ENCODE results near the gene ZBTB42. TPM values are rescaled to one million over a fixed set of nuclear protein-coding genes. Genes with fewer than 3 reads are reported as not detected.
A peak's percentile ranks its signal among the peaks of the same experiment; 100 is the strongest.

ZBTB42 gene
- polyA plus RNA-seq, 1 of the 3 experiments (the other 2 are of a cell fraction) = 3.1 TPM

DNA sequence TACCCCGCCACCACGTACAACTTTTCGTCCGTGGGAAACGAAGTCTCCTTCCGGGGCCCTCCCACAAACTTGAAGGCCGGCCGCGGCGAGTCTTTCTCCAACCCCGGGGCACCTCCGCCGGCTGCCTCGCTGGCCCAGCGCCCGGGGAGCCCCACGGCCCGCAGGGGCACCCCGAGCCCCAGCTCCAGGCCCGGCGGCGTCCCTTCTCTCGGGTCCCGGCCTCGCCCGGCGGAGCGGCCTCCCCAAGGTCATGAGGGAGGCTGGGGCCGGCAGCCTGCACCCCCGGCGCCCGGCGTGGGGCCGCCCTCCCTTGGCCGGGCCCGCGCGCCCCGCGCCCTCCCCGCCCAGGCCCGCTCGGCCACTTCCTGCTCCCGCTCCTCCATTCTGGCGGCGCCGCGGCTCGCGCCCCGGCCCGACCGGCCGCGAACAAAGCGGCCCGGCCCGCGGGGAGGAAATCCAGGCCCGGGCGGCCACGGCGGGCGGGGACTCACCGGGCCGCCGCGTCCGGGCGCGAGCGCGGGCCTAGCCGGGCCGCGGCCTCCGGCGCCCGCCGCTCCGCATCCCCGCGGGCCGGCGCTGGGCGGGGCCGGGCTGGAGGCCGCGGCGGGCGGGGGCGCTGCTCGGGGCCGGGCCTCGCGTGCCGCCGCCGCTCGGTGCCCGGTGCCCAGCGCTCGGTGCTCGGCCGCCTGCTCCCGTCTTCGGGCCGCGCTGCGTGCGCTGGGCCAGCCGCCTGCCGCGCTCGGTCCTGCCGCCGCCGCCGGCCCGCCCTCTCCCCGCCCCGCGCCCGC lies 5.7 kb upstream of the ZBTB42 start, which contains the start of gene AKT1:
Gene AKT1, minus strand, starts transcription at position 756 of the 788 bp plus-strand sequence. CDS start 3,105 bp downstream, outside the sequence.
- Histone ChIP-seq H3K79me2 (ENCODE audit: insufficient read depth) (peaks cover 49% of the 10 kb centered on the region), H3K9ac (peak within 1 kb of the TSS; percentile 85), H3K4me3 (ENCODE audit: low read depth in 2 of 2, low read length in 1 of 2) (peak within 1 kb of the TSS; percentile 79 to 84), H3K9me2 (no peaks in the 10 kb centered on the region), H3K27ac (ENCODE audit: low read depth in 2 of 2, low read length in 1 of 2) (peak within 1 kb of the TSS; percentile 58 to 70; a peak in 3 of 4 replicates), H3K4me1 (ENCODE audit: control insufficient read depth in 1 of 2, insufficient read depth in 2 of 2, low read depth in 1 of 2, low read length in 1 of 2) (peaks cover 8 to 47% of the 10 kb centered on the region in 2 experiments; a peak in 3 of 4 replicates), H3K27me3 (ENCODE audit: insufficient read depth) (no peaks in the 10 kb centered on the region), H3K9me3 (no peaks in the 10 kb centered on the region), H3K36me3 (replicated peaks in 1 of 2; ENCODE audit: control insufficient read depth in 1 of 2, insufficient read depth in 2 of 2, low read length in 1 of 2) (peaks cover 0 to 19% of the 10 kb centered on the region in 2 experiments), H4K20me1 (ENCODE audit: insufficient read depth) (peaks cover 46% of the 10 kb centered on the region), H3K4me2 (peak within 1 kb of the TSS; percentile 100), H3F3A (replicated peaks; ENCODE audit: insufficient read depth) (peaks cover 19% of the 10 kb centered on the region), H2AFZ (ENCODE audit: low read depth) (peak within 1 kb of the TSS; percentile 91)
- TF ChIP-seq MAX (IDR thresholded peaks at IDR 0.05; ENCODE audit: low read depth) (no peak), POLR2AphosphoS5 (IDR thresholded peaks at IDR 0.05; ENCODE audit: low read depth, low read length) (no peak), EP300 (IDR thresholded peaks at IDR 0.05; ENCODE audit: borderline replicate concordance in 1 of 2, low read depth in 1 of 2, low read length in 1 of 2) (no peak), FOXJ3 (CRISPR knock-in tag; IDR thresholded peaks at IDR 0.05) (no peak), NFIC (IDR thresholded peaks at IDR 0.05; ENCODE audit: borderline replicate concordance) (no peak)
- TF ChIP-seq, protein P1, sequence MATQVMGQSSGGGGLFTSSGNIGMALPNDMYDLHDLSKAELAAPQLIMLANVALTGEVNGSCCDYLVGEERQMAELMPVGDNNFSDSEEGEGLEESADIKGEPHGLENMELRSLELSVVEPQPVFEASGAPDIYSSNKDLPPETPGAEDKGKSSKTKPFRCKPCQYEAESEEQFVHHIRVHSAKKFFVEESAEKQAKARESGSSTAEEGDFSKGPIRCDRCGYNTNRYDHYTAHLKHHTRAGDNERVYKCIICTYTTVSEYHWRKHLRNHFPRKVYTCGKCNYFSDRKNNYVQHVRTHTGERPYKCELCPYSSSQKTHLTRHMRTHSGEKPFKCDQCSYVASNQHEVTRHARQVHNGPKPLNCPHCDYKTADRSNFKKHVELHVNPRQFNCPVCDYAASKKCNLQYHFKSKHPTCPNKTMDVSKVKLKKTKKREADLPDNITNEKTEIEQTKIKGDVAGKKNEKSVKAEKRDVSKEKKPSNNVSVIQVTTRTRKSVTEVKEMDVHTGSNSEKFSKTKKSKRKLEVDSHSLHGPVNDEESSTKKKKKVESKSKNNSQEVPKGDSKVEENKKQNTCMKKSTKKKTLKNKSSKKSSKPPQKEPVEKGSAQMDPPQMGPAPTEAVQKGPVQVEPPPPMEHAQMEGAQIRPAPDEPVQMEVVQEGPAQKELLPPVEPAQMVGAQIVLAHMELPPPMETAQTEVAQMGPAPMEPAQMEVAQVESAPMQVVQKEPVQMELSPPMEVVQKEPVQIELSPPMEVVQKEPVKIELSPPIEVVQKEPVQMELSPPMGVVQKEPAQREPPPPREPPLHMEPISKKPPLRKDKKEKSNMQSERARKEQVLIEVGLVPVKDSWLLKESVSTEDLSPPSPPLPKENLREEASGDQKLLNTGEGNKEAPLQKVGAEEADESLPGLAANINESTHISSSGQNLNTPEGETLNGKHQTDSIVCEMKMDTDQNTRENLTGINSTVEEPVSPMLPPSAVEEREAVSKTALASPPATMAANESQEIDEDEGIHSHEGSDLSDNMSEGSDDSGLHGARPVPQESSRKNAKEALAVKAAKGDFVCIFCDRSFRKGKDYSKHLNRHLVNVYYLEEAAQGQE (IDR thresholded peaks at IDR 0.05; ENCODE audit: low read depth, low read length) = no peak
- DNase-seq = peak; percentile 82
- no CpG with 5 or more reads among the region's 124 CpGs for WGBS (ENCODE audit: low lambda C conversion rate)
- POLR2A ChIA-PET = interaction anchor here (1.1 kb wide), 1 partner anchor 42 kb away, joined by 3 read pairs; the partner anchor contains the start of gene SIVA1
- CTCF ChIA-PET = interaction anchor here (0.8 to 4.2 kb wide), 6 partner anchors 10 to 71 kb away, joined by 3 to 25 read pairs (median 8); partner anchors contain the start of gene ADSS1

GRCh38 chr14:104795781-104796686 lies 4.9 kb upstream of the ZBTB42 start:
- peaks cover 38% of the 10 kb centered on the region for H4K20me1 ChIP-seq (ENCODE audit: insufficient read depth)
- peaks cover 8 to 48% of the 10 kb centered on the region in 2 experiments; a peak in 3 of 4 replicates for H3K4me1 ChIP-seq (ENCODE audit: control insufficient read depth in 1 of 2, insufficient read depth in 2 of 2, low read depth in 1 of 2, low read length in 1 of 2)
- no peak for TF ChIP-seq GABPA (IDR thresholded peaks at IDR 0.05; ENCODE audit: low read depth)
- 0 out of 2 replicates have a peak, but pooled peaks have one; percentile 42 for TF ChIP-seq POLR2AphosphoS5 (IDR thresholded peaks at IDR 0.05; ENCODE audit: low read depth, low read length)
- TF ChIP-seq TEAD4 (IDR thresholded peaks at IDR 0.05; ENCODE audit: borderline replicate concordance, insufficient read depth) = no peak
- no peak for TF ChIP-seq ELF1 (IDR thresholded peaks at IDR 0.05)
- TF ChIP-seq FOXJ3 (CRISPR knock-in tag; IDR thresholded peaks at IDR 0.05) = no peak
- TF ChIP-seq IRF3 (IDR thresholded peaks at IDR 0.05; ENCODE audit: low read depth, low read length) = no peak
- no peak for TF ChIP-seq RAD21 (IDR thresholded peaks at IDR 0.05; ENCODE audit: low read length)
- ChIA-PET CTCF (interaction anchor here (1.2 to 4.2 kb wide), 3 partner anchors 21 to 30 kb away, joined by 3 to 25 read pairs (median 15); no protein-coding TSS in a partner anchor), POLR2A (no interaction called here)
- peaks cover 19% of the 10 kb centered on the region for H3F3A ChIP-seq (replicated peaks; ENCODE audit: insufficient read depth)
- H3K9ac ChIP-seq = peak overlapping the region; percentile 60
- DNase-seq = peak; percentile 94
- WGBS (ENCODE audit: low lambda C conversion rate) = 80% methylated on average over 6 of the region's 55 CpGs
- H3K79me2 ChIP-seq (ENCODE audit: insufficient read depth) = peaks cover 40% of the 10 kb centered on the region
- H3K27ac ChIP-seq (ENCODE audit: low read depth in 2 of 2, low read length in 1 of 2) = peak overlapping the region in 1 of 2 experiments; percentile 67; a peak in 1 of 4 replicates
- no peaks in the 10 kb centered on the region for H3K9me2 ChIP-seq
- H2AFZ ChIP-seq (ENCODE audit: low read depth) = peak overlapping the region; percentile 91
- H3K9me3 ChIP-seq = no peaks in the 10 kb centered on the region
- peak overlapping the region; percentile 55 to 79 for H3K4me3 ChIP-seq (ENCODE audit: low read depth in 2 of 2, low read length in 1 of 2)
- peaks cover 0 to 11% of the 10 kb centered on the region in 2 experiments for H3K36me3 ChIP-seq (replicated peaks in 1 of 2; ENCODE audit: control insufficient read depth in 1 of 2, insufficient read depth in 2 of 2, low read length in 1 of 2)
- peak overlapping the region; percentile 95 for H3K4me2 ChIP-seq
- no peaks in the 10 kb centered on the region for H3K27me3 ChIP-seq (ENCODE audit: insufficient read depth)
